Measurements from ENCODE around the gene ANKRD37.

DNA sequence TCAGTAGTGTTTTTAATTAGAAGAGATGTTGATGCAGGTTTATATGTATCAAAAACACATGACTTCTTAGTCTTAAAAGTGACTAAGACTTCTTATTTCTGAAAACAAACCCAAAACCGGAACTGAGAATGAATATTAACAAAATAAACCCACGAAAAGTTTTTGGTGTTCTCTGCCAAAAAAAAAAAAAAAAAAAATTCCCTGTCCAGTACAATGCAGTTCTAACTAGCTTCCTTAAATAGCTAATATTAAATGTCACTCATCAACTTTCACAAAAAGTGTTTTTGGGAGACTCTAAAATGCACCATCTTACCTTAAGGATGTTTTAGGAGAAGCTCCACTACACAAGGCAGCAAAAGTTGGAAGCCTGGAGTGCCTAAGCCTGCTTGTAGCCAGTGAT lies 2.0 kb downstream of the ANKRD37 start:
- TF ChIP-seq, protein P1, sequence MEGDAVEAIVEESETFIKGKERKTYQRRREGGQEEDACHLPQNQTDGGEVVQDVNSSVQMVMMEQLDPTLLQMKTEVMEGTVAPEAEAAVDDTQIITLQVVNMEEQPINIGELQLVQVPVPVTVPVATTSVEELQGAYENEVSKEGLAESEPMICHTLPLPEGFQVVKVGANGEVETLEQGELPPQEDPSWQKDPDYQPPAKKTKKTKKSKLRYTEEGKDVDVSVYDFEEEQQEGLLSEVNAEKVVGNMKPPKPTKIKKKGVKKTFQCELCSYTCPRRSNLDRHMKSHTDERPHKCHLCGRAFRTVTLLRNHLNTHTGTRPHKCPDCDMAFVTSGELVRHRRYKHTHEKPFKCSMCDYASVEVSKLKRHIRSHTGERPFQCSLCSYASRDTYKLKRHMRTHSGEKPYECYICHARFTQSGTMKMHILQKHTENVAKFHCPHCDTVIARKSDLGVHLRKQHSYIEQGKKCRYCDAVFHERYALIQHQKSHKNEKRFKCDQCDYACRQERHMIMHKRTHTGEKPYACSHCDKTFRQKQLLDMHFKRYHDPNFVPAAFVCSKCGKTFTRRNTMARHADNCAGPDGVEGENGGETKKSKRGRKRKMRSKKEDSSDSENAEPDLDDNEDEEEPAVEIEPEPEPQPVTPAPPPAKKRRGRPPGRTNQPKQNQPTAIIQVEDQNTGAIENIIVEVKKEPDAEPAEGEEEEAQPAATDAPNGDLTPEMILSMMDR (IDR thresholded peaks at IDR 0.05; ENCODE audit: insufficient read depth, low read length), result no peak
- TF ChIP-seq POLR2AphosphoS5 (IDR thresholded peaks at IDR 0.05; ENCODE audit: low read depth), result no peak
- TF ChIP-seq GABPA (IDR thresholded peaks at IDR 0.05; ENCODE audit: low read depth), result no peak
- no peak for TF ChIP-seq SPI1 (IDR thresholded peaks at IDR 0.05; ENCODE audit: borderline replicate concordance, low read depth)
